ENCODE data around the gene JRKL. TPM values are rescaled to one million over a fixed set of nuclear protein-coding genes. Genes with fewer than 3 reads are reported as not detected.

JRKL gene
- total and polyA plus RNA-seq, 11 donors = 2.6 to 8.3 (median 5.4) TPM

- Histone ChIP-seq H3K4me1 (peaks cover 0 to 53% (median 37%) of the 10 kb centered on the region in 12 donors), H3K27me3 (no peaks in the 10 kb centered on the region), H3K4me3 (peak overlapping the region; percentile 54 to 80 (median 71)), H3K27ac (peak overlapping the region in 11 of 12 donors; percentile 74 to 92 (median 79)), H3K9me3 (no peaks in the 10 kb centered on the region), H3K36me3 (no peaks in the 10 kb centered on the region)
- DNase-seq (no peak), ATAC-seq (peak in 3 of 4 donors; percentile 1 to 13 (median 1))
- no peak for TF ChIP-seq CTCF (IDR thresholded peaks at IDR 0.05)
- no peak for TF ChIP-seq POLR2A (IDR thresholded peaks at IDR 0.05)
- intact Hi-C loops (cut with DNase I) = loop anchor here (2.0 to 10.0 kb wide), 21 partner anchors 35 to 507 kb away; partner anchors contain the start of gene MTMR2 (in 1 of the 10)
- 0 to 2% (median 1%) methylated on average over 13 of the region's 13 CpGs for WGBS, 4 donors
Observed at GRCh38 chr11:96342014-96342960, 47.5 kb upstream of the JRKL start.

DNA sequence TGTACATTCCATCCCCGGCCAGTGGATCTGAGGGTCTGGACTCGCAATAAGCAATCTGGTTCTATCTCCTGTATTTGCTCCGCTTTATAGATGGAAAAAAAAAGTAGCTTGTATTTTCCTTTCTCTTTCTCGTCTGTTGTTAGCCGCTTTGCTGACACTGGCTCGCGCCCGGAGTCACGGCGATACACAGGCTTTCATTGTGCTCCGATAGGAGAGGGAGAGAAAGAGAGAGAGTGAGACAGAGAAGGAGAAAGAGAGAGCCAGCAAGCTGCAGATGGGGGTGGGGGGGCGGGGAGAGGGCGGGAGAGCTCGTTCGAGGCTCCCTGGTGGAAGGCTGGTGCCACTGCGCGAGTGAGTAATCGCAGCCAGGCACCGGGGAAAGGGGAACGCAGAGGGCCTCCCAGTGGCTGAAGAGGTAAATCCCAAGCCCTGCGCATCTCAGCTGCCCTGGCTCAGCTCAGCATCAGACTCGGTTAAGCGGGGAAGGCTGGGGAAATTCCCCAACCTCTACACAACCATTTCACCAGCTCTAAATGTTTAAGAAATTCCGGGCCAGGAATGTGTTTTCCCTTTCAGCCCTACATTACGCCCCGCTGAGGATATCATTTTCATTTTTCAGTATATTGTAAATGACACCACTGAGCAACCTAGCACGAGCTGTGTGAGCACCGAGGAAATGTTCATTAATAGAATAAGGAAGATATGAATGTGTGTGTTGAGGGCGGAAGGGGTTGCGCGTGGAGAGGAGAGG, 46.7 kb upstream of the JRKL start, which contains the start of gene MAML2:
Gene MAML2 (minus strand): TSS at position 235 of the 751 bp plus-strand sequence. CDS start 1,300 bp downstream, outside the sequence.
- DNase-seq (peak; percentile 92 to 95 (median 93)), ATAC-seq (peak; percentile 88 to 97 (median 94))
- H3K27ac ChIP-seq = peak within 1 kb of the TSS in 11 of 12 donors; percentile 74 to 92 (median 79)
- no peaks in the 10 kb centered on the region for H3K36me3 ChIP-seq
- intact Hi-C loops (cut with DNase I) = loop anchor here (1.0 to 10.0 kb wide), 23 partner anchors 36 to 508 kb away; partner anchors contain the start of gene MTMR2 (in 1 of the 10)
- 4 to 6% (median 6%) methylated on average over 31 of the region's 31 CpGs for WGBS, 4 donors
- TF ChIP-seq POLR2A (IDR thresholded peaks at IDR 0.05) (no peak), CTCF (IDR thresholded peaks at IDR 0.05) (peak; percentile 85 to 99 (median 96))
- peaks cover 0 to 45% (median 28%) of the 10 kb centered on the region in 12 donors for H3K4me1 ChIP-seq
- H3K9me3 ChIP-seq = peaks cover 0 to 4% (median 0%) of the 10 kb centered on the region in 12 donors
- no peaks in the 10 kb centered on the region for H3K27me3 ChIP-seq
- H3K4me3 ChIP-seq = peak within 1 kb of the TSS; percentile 54 to 80 (median 71)

DNA sequence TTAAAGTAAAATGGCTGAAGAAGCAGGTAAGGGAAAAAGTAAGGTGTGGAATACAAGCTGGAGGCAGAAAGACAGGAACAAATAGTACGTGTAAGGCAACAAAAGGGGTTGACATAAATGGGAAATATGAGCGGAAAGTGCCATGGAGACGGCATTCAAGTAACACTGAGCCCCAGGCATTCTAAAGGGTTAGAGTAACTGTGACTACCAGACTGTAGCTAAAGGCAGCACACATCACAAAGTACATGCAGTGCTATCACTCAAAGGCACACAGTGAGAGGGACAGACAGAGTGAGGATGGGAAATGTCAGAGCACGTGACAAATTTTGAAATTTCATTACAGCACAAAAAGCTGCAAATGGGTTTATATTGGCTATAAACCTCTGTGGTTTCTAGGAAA, 33.0 kb upstream of the JRKL start:
- Histone ChIP-seq H3K36me3 (peaks cover 0 to 82% (median 76%) of the 10 kb centered on the region in 9 donors), H3K4me1 (no peaks in the 10 kb centered on the region), H3K9me3 (no peaks in the 10 kb centered on the region), H3K27me3 (no peaks in the 10 kb centered on the region), H3K4me3 (no peak overlapping the region), H3K27ac (no peak overlapping the region)
- 95 to 99% (median 97%) methylated on average over 4 of the region's 4 CpGs for WGBS, 4 donors
- ATAC-seq (no peak), DNase-seq (no peak)
- intact Hi-C loops (cut with DNase I) = no loop called here
- no peak for TF ChIP-seq CTCF (IDR thresholded peaks at IDR 0.05)
- TF ChIP-seq POLR2A (IDR thresholded peaks at IDR 0.05) = no peak
